Gastrocnemius medialis (tissue), 4 donors: ENCODE data around the gene GAS6. TPM values are rescaled to one million over a fixed set of nuclear protein-coding genes. Genes with fewer than 3 reads are reported as not detected.

Experiments
- ATAC-seq, 2 donors: fragments of 150-250 bp; one replicate each; pipeline ENCODE4 v1.9.1; 2016
- DNase-seq, 2 donors: peaks; one replicate each; pipeline ENCODE4 v3.0.0-alpha.2; 2019
- H3K27ac ChIP-seq, 4 donors: fragments of 200-600 bp; sonication (generic); 1 replicate in 1 of 4; 2 replicates in 3 of 4; pipeline ENCODE4 v1.5.1; 2016 to 2018; ENCODE audit warnings: mild to moderate bottlenecking in 2 of 4, moderate library complexity in 1 of 4
- H3K27me3 ChIP-seq, 3 donors: fragments of 200-600 bp; sonication (generic) in 2 of 3; 1 replicate in 1 of 3; 2 replicates in 2 of 3; pipeline versions ENCODE4 v1.5.1 to v1.6.0; 2016 to 2019; ENCODE audit warnings: mild to moderate bottlenecking in 1 of 3, moderate library complexity in 1 of 3
- H3K36me3 ChIP-seq, 2 donors: fragments of 200-600 bp; sonication (generic) in 1 of 2; one replicate each; pipeline ENCODE4 v1.5.1; 2017 to 2018
- H3K4me1 ChIP-seq, 2 donors: fragments of 200-600 bp; sonication (generic) in 1 of 2; one replicate each; pipeline ENCODE4 v1.5.1; 2016 to 2017; ENCODE audit warnings: mild to moderate bottlenecking in 2 of 2
- H3K4me3 ChIP-seq, 4 donors: fragments of 200-600 bp; sonication (generic) in 3 of 4; 1 replicate in 1 of 4; 2 replicates in 3 of 4; pipeline ENCODE4 v1.5.1; 2016 to 2019; ENCODE audit warnings: mild to moderate bottlenecking in 2 of 4
- H3K9me3 ChIP-seq, 3 donors: fragments of 200-600 bp; sonication (generic) in 2 of 3; 1 replicate in 1 of 3; 2 replicates in 2 of 3; pipeline ENCODE4 v1.5.1; 2016 to 2019
- POLR2A ChIP-seq, 2 donors: fragments of 450-650 bp; IDR thresholded peaks; one replicate each; pipeline ENCODE4 v1.6.1; 2017; ENCODE audit warnings: antibody characterized with exemption in 2 of 2, mild to moderate bottlenecking in 2 of 2, moderate library complexity in 2 of 2
- in situ Hi-C, 4 donors: fragments of 200-750 bp; cut with MboI; loops; one replicate each; pipeline versions ENCODE4 v1.15.0 to v1.8.0; 2017; ENCODE audit warnings: low sequenced_read_pairs in 4 of 4
- intact Hi-C: fragments of 100-400 bp; cut with DNase I; formaldehyde crosslinking; loops from one replicate; pipeline ENCODE4 v1.15.1; 2023; ENCODE audit warnings: low total_unique reads
- total RNA-seq, 4 donors: library from RNA; depleted of rRNA; stranded (reverse); fragments of >200 nt; gene quantifications; one replicate each; pipeline versions ENCODE4 v1.1.0 to v1.2.3, GENCODE V29; 2016
- TF ChIP-seq, protein P1 (sequence below), 5 experiments: fragments of 450-650 bp in 3 of 5; fragments of 200-600 bp in 2 of 5; sonication (generic) in 2 of 5; IDR thresholded peaks in 4 of 5; conservative IDR thresholded peaks in 1 of 5; 1 replicate in 4 of 5; 2 replicates in 1 of 5; pipeline ENCODE4 v1.5.1; 2016 to 2019; ENCODE audit warnings: antibody characterized with exemption in 5 of 5, mild to moderate bottlenecking in 3 of 5, moderate library complexity in 3 of 5

Gene GAS6
- total RNA-seq, 4 donors from 2014 or later = 68.6 to 122 (median 86.3) TPM

DNA sequence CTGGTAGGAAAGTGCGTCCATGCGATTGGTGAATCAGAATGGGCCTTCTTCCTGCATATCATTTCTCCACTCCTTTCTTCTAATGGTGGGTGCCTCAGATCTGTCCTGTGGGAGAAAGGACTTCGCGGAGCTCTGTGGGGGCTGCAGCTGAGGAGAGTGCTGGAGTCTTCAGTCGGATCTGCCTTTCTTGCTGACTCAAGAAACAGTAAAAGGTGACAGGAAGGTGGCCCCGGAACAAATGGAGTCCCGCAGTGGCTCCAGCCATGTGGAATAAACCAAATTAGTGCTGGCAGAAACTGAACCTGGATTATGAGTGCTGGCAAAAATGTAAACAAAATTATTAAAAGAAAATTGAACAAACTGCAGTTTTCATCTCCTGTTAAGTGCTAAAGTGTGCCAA lies 15.1 kb upstream of the GAS6 start:
- no peak for DNase-seq
- Histone ChIP-seq H3K4me3 (no peak overlapping the region), H3K9me3 (no peaks in the 10 kb centered on the region), H3K27me3 (no peaks in the 10 kb centered on the region), H3K27ac (peak overlapping the region; percentile 29 to 78 (median 61)), H3K36me3 (no peaks in the 10 kb centered on the region), H3K4me1 (peaks cover 37 to 39% of the 10 kb centered on the region in 2 donors)
- in situ Hi-C loops = no loop called here
- ATAC-seq = no peak
- intact Hi-C loops = no loop called here
- TF ChIP-seq, protein P1, sequence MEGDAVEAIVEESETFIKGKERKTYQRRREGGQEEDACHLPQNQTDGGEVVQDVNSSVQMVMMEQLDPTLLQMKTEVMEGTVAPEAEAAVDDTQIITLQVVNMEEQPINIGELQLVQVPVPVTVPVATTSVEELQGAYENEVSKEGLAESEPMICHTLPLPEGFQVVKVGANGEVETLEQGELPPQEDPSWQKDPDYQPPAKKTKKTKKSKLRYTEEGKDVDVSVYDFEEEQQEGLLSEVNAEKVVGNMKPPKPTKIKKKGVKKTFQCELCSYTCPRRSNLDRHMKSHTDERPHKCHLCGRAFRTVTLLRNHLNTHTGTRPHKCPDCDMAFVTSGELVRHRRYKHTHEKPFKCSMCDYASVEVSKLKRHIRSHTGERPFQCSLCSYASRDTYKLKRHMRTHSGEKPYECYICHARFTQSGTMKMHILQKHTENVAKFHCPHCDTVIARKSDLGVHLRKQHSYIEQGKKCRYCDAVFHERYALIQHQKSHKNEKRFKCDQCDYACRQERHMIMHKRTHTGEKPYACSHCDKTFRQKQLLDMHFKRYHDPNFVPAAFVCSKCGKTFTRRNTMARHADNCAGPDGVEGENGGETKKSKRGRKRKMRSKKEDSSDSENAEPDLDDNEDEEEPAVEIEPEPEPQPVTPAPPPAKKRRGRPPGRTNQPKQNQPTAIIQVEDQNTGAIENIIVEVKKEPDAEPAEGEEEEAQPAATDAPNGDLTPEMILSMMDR (IDR thresholded peaks at IDR 0.05 in 4 of 5, conservative IDR thresholded peaks at IDR 0.05 in 1 of 5) = no peak
- TF ChIP-seq POLR2A (IDR thresholded peaks at IDR 0.05) = no peak

DNA sequence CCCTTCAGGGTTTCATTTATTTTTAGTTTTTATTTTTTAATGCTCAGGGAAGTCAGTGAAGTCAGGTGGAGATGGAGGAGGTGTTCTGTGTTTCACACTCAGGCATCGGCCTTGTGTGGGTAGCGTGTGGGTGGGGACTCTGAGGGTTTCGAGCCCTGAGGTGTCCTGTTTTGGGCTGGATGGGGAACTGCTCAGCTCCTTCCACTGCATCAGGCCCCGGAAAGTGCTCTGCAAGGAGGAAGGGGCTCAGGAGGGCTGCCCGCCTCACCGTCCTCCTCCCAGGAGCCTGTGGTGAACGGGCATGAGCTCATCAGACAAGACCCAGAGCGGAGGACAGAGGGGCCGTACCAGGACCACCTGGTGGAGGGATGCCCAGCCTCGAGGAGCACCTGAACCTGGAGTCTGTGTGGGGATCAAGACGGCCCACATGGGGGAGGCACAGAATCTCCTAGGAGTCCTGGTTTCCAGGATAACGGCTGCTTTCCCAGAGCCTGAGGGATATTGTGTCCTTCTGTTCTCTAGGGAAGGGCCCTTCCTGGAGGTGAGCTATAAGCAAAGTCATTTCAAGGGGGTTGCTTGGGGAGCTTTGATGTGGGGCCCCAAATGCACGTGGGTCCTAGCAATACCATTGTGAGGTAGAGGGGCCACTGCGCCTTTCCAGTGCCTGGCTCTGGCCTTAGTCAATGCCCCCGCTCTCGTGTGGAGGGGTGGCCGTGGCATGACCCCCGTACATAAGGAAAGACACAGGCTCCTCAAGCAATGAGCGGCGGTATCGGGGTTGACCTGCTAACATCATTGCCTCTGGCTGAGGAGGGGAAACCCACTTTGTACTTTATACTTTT lies 13.5 kb upstream of the GAS6 start:
- no peak for TF ChIP-seq POLR2A (IDR thresholded peaks at IDR 0.05)
- TF ChIP-seq, protein P1 (IDR thresholded peaks at IDR 0.05 in 4 of 5, conservative IDR thresholded peaks at IDR 0.05 in 1 of 5) = no peak
- Histone ChIP-seq H3K27ac (no peak overlapping the region), H3K36me3 (no peaks in the 10 kb centered on the region), H3K27me3 (no peaks in the 10 kb centered on the region), H3K4me1 (peaks cover 31 to 35% of the 10 kb centered on the region in 2 donors), H3K4me3 (no peak overlapping the region), H3K9me3 (no peaks in the 10 kb centered on the region)
- DNase-seq = no peak
- no peak for ATAC-seq
- in situ Hi-C loops = no loop called here
- intact Hi-C loops = no loop called here

DNA sequence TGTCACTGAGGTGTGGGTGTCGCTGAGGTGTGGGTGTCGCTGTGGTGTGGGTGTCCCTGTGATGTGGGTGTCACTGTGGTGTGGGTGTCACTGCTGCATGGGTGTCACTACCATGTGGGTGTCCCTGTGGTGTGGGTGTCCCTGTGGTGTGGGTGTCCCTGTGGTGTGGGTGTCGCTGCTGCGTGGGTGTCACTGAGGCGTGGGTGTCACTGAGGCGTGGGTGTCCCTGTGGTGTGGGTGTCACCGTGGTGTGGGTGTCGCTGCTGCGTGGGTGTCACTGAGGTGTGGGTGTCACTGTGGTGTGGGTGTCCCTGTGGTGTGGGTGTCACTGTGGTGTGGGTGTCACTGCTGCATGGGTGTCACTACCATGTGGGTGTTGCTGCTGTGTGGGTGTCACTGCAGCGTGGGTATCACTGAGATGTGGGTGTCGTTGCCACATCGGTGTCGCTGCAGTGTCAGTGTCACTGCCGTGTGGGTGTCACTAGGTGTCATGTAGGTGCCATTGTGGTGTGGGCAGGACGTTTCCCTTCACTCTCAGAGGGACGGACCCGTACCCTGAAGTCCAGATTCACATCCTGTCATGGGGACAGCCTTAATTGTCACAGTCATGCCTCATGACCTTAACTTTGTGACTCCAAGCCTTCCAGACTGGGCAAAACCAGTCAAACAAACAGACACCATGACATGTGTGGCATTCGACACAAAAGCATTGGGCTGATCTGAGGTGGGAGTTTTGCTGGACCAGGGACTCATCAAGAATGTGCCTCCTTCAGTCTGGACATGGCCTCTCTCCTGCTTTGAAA lies 12.7 kb upstream of the GAS6 start:
- Histone ChIP-seq H3K27me3 (no peaks in the 10 kb centered on the region), H3K4me3 (no peak overlapping the region), H3K36me3 (no peaks in the 10 kb centered on the region), H3K27ac (no peak overlapping the region), H3K9me3 (no peaks in the 10 kb centered on the region), H3K4me1 (peaks cover 27 to 28% of the 10 kb centered on the region in 2 donors)
- in situ Hi-C loops (no loop called here), intact Hi-C loops (no loop called here)
- TF ChIP-seq POLR2A (IDR thresholded peaks at IDR 0.05) = no peak
- TF ChIP-seq, protein P1 (IDR thresholded peaks at IDR 0.05 in 4 of 5, conservative IDR thresholded peaks at IDR 0.05 in 1 of 5) = no peak
- ATAC-seq (no peak), DNase-seq (no peak)

DNA sequence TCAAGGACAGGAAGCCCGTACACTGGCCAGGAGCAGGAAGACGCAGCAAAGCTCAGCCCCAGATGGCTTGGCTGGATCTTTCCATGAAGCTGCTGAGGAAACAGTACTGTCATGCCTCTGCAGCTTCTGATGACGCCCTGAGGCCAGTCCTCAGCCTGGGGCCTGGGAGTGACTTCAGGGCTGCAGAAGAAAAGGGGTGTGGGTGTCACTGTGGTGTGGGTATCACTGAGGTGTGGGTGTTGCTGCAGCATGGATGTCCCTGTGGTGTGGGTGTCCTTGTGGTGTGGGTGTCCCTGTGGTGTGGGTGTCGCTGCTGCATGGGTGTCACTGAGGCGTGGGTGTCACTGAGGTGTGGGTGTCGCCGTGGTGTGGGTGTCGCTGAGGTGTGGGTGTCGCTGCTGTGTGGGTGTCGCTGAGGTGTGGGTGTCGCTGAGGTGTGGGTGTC lies 12.0 kb upstream of the GAS6 start:
- H3K27ac ChIP-seq = no peak overlapping the region
- H3K4me1 ChIP-seq = peaks cover 20 to 21% of the 10 kb centered on the region in 2 donors
- H3K4me3 ChIP-seq = no peak overlapping the region
- TF ChIP-seq, protein P1 (IDR thresholded peaks at IDR 0.05 in 4 of 5, conservative IDR thresholded peaks at IDR 0.05 in 1 of 5) = no peak
- no peak for TF ChIP-seq POLR2A (IDR thresholded peaks at IDR 0.05)
- intact Hi-C loops (no loop called here), in situ Hi-C loops (no loop called here)
- DNase-seq = no peak
- ATAC-seq = no peak
- H3K9me3 ChIP-seq = no peaks in the 10 kb centered on the region
- H3K27me3 ChIP-seq = no peaks in the 10 kb centered on the region
- no peaks in the 10 kb centered on the region for H3K36me3 ChIP-seq
